ENCODE results near the gene IPP.
"Not testable (repeated sequence)": the region's sequence is repeated elsewhere in the genome, so short reads cannot be mapped to it uniquely, and the experiment has no call there.

The IPP gene

DNA sequence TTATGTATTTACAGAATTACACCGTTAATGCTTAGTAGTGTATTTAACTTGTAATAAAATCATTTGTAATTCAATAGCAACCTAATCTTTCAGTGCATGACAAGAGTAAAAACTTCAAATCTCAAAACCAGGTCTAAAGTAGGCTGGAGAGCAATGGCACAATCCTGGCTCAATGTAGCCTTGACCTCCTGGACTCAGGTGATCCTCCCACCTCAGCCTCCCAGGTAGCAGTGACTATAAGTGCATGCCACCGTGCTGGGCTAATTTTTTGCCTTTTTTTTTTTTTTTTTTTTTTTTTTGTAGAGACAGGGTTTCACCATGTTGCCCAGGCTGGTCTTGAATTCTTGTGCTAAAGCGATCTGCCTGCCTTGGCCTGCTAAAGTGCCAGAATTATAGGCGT is 11.3 kb downstream of the IPP start:
- no peak for DNase-seq

- DNase-seq = no peak
Observed at GRCh38 chr1:45730780-45731319, 19.6 kb downstream of the IPP start.

DNA sequence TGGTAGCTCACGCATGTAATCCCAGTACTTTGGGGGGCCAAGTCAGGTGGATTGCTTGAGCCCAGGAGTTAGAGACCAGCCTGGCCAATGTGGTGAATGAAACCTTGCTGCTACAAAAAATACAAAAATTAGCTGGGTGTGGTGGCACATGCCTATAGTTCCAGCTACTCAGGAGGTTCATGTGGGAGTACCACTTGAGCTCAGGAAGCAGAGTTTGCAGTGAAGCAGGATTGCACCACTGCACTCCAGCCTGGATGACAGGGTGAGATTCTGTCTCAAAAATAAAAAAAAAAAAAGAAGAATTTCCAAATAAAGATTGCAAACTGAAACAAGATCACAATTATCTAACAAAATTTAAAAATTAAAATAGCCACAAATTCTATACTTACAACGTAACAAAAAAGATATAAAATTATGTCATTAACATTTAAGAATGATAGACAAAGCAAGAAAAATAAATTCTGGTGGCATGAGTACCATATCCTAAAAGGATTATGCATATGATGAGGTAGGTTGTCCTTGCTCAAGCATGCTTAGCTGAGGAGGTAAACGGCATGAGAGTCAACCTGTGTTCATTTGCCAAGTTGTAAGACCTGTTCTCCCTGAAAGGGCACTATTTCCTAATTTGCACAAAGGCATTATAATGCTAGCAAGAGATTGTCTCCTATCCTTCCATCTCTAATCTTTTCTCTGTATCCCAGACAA is 20.2 kb downstream of the IPP start:
- DNase-seq = no peak

DNA sequence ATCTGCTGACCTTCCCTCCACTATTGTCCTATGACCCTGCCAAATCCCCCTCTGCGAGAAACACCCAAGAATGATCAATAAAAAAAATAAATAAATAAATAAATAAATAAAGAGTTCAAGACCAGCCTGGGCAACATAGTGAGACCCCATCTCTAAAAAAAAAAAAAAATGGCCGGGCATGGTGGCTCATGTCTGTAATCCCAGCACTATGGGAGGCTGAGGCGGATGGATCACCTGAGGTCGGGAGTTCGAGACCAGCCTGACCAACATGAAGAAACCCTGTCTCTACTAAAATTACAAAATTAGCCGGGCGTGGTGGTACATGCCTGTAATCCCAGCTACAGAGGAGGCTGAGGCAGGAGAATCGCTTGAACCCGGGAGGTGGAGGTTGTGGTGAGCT is 24.4 kb downstream of the IPP start:
- not testable (repeated sequence) for DNase-seq

- DNase-seq = no peak
Observed at GRCh38 chr1:45723248-45723930, 27.1 kb downstream of the IPP start.

GRCh38 chr1:45722809-45723208 is 27.6 kb downstream of the IPP start:
- no peak for DNase-seq

DNA sequence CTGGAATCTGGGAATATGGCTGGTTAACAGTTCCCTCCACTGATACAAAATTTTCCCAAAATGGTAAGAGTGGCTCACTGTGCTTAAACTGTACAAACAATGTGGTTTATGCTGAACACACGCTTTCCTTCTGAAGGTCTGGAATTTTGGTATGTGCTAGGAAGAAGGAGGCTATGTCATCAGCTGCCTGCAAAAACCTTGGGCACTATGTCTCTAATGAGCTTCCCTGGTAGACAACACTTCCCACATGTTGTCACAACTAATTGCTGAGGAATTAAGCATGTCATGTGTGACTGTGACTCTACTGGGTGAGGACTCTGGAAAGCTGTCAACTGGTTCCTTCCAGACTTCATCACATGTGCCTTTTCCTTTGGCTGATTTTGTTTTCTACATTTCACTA is 29.2 kb downstream of the IPP start:
- no peak for DNase-seq

DNA sequence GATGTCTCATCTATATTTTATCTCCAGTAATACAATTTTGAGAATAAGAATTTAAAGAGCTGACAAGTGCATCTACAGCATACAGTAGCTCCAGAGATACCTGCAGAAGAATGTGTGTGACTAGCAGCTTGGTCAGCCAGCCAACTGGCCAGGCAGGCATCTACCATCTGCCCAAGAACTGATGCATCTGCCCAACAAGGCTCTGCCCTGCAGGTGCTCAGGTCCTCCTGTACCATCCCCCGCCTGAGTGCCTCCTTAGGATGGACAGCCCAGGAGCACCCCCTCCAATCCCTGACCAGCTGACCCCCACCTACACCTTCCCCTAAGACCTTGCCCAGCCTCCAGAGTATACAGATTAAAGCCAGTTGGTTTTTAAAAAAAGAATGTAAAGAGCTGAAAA is 32.2 kb downstream of the IPP start:
- DNase-seq = no peak

GRCh38 chr1:45717386-45717785 is 33.1 kb downstream of the IPP start:
- not testable (repeated sequence) for DNase-seq

DNA sequence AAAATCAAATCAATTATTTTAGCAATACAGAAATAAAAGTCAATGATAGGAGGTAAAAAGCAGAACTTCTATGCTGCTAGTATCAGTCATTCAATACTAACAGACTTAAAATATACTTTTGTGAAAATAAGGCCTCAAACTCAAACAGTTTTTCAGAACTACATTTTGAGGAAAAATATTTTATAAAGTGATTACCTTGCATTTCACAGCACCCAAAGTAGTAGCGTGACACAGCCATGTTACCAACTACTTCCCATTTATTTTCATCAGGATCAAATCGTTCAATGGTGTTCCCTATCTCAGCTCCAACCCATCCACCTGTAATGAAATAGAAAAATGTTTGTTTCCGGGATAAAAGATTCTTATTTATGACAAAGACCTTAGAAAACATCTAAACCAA is 33.8 kb downstream of the IPP start:
- DNase-seq = no peak

- DNase-seq = no peak
Observed at GRCh38 chr1:45713711-45714110, 36.7 kb downstream of the IPP start.

- no peak for DNase-seq
Observed at GRCh38 chr1:45704637-45705036, 45.8 kb downstream of the IPP start.

DNA sequence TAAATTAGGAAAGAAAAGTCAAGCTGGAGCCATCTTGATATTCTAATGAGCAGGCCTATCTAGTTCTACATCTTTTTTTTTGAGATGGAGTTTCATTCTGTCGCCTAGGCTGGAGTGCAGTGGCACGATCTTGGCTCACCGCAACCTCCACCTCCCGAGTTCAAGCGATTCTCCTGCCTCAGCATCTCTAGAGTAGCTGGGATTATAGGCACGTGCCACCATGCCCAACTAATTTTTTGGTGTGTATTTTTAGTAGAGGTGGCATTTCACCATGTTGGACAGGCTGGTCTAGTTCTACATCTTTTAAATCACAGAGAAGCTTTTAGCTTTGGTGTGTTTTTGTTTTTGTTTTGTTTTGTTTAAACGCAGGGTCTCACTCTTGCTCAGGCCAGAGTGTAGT is 55.6 kb downstream of the IPP start:
- no peak for DNase-seq

GRCh38 chr1:45693811-45694210 is 56.6 kb downstream of the IPP start:
- not testable (repeated sequence) for DNase-seq

GRCh38 chr1:45687754-45688740 is 62.4 kb downstream of the IPP start, which contains the start of gene TMEM69:
TMEM69 (plus strand) TSS chr1:45688181; CDS start chr1:45691069, 2,888 bp downstream.
- DNase-seq = peak; percentile 85

GRCh38 chr1:45687014-45687753 is 63.3 kb downstream of the IPP start:
- DNase-seq = peak; percentile 97

GRCh38 chr1:45686288-45687013 is 64.0 kb downstream of the IPP start, which contains the start of gene GPBP1L1:
GPBP1L1 (minus strand) TSS chr1:45686533; CDS start chr1:45659087, 27,446 bp downstream.
- peak; percentile 98 for DNase-seq

DNA sequence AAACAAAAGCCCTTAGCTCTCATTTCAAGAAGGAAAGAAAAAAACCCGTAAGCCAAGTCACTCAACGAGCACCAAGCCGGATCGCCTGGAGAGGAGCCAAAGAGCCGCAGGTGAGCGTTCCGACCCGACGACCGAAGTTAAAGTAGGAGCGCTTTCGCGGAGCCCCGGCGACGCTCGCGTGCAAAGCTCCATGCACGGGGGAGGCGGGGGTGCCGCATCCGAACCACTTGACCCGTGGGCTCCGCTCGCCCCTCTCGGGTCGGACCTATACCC is 64.5 kb downstream of the IPP start:
- DNase-seq = peak; percentile 69

GRCh38 chr1:45685308-45686014 is 65.0 kb downstream of the IPP start:
- DNase-seq = no peak

- DNase-seq = no peak
Observed at GRCh38 chr1:45684402-45684801, 66.1 kb downstream of the IPP start.

- DNase-seq = no peak
Observed at GRCh38 chr1:45682942-45683341, 67.5 kb downstream of the IPP start.
